Activated naive CD8-positive, alpha-beta T cell treated with anti-CD3 and anti-CD28 coated beads for 36 hours (primary cell): Measurements from ENCODE around the gene VIL1. TPM values are rescaled to one million over a fixed set of nuclear protein-coding genes. Genes with fewer than 3 reads are reported as not detected.

Experiments used
- DNase-seq: peaks from one replicate; pipeline ENCODE4 v3.0.0; 2021
- H3K27ac Mint-ChIP-seq: one replicate; pipeline ENCODE4 v1.8.0; 2022; ENCODE audit warnings: mild to moderate bottlenecking, moderate library complexity, mixed read lengths
- H3K27me3 Mint-ChIP-seq: one replicate; pipeline ENCODE4 v1.8.0; 2022; ENCODE audit warnings: mild to moderate bottlenecking, mixed read lengths
- H3K36me3 Mint-ChIP-seq: one replicate; pipeline ENCODE4 v1.8.0; 2021; ENCODE audit warnings: mild to moderate bottlenecking, mixed read lengths
- H3K4me1 Mint-ChIP-seq: one replicate; pipeline ENCODE4 v1.8.0; 2021; ENCODE audit warnings: mixed read lengths
- H3K4me3 Mint-ChIP-seq: one replicate; pipeline ENCODE4 v1.8.0; 2022; ENCODE audit warnings: mild to moderate bottlenecking, moderate library complexity, mixed read lengths
- H3K9me3 Mint-ChIP-seq: one replicate; pipeline ENCODE4 v1.8.0; 2022; ENCODE audit warnings: mixed read lengths
- total RNA-seq, 2 experiments: library from RNA; stranded (reverse); gene quantifications; one replicate each; pipeline ENCODE4 v1.2.3, GENCODE V29; 2021

VIL1 gene
- total RNA-seq, 2 experiments from 2014 or later, result not detected

GRCh38 chr2:218471982-218472381 lies 53.1 kb downstream of the VIL1 start:
- no peaks in the 10 kb centered on the region for H3K27me3 Mint-ChIP-seq
- peaks cover 33% of the 10 kb centered on the region for H3K36me3 Mint-ChIP-seq
- no peak overlapping the region for H3K4me3 Mint-ChIP-seq
- H3K9me3 Mint-ChIP-seq, result no peaks in the 10 kb centered on the region
- DNase-seq, result no peak
- peaks cover 7% of the 10 kb centered on the region for H3K4me1 Mint-ChIP-seq
- peak overlapping the region; percentile 43 for H3K27ac Mint-ChIP-seq

GRCh38 chr2:218472988-218473387 lies 54.1 kb downstream of the VIL1 start:
- H3K36me3 Mint-ChIP-seq, result peaks cover 33% of the 10 kb centered on the region
- H3K4me1 Mint-ChIP-seq, result peaks cover 7% of the 10 kb centered on the region
- DNase-seq, result no peak
- H3K9me3 Mint-ChIP-seq, result no peaks in the 10 kb centered on the region
- H3K27ac Mint-ChIP-seq, result no peak overlapping the region
- H3K4me3 Mint-ChIP-seq, result no peak overlapping the region
- no peaks in the 10 kb centered on the region for H3K27me3 Mint-ChIP-seq

GRCh38 chr2:218474527-218474926 lies 55.6 kb downstream of the VIL1 start:
- H3K36me3 Mint-ChIP-seq, result peaks cover 38% of the 10 kb centered on the region
- no peaks in the 10 kb centered on the region for H3K27me3 Mint-ChIP-seq
- DNase-seq, result no peak
- no peak overlapping the region for H3K27ac Mint-ChIP-seq
- no peaks in the 10 kb centered on the region for H3K9me3 Mint-ChIP-seq
- peaks cover 7% of the 10 kb centered on the region for H3K4me1 Mint-ChIP-seq
- no peak overlapping the region for H3K4me3 Mint-ChIP-seq

GRCh38 chr2:218476676-218477075 lies 57.8 kb downstream of the VIL1 start:
- no peak for DNase-seq
- Mint-ChIP-seq H3K27ac (no peak overlapping the region), H3K9me3 (no peaks in the 10 kb centered on the region), H3K4me1 (no peaks in the 10 kb centered on the region), H3K36me3 (peaks cover 29% of the 10 kb centered on the region), H3K27me3 (no peaks in the 10 kb centered on the region), H3K4me3 (no peak overlapping the region)

DNA sequence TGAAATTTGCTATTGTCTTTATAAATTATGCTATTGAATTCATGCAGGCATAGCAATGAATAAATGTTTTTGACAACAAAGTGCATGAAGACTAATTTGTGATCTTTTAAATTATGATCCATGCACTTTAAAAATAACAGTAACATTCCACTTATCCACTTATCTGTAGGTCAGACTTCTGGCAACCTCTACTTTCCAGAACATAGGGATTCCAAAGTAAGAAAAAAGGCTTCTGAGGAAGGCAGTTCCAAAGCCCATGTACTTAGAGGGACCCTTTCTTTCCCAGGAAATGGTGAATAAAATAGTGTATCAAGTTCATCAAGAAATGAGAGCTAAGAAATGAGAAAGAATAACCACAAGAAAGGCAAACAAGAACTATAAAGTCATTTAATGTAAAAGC lies 58.3 kb downstream of the VIL1 start:
- Mint-ChIP-seq H3K4me1 (no peaks in the 10 kb centered on the region), H3K27me3 (no peaks in the 10 kb centered on the region), H3K9me3 (no peaks in the 10 kb centered on the region)

DNA sequence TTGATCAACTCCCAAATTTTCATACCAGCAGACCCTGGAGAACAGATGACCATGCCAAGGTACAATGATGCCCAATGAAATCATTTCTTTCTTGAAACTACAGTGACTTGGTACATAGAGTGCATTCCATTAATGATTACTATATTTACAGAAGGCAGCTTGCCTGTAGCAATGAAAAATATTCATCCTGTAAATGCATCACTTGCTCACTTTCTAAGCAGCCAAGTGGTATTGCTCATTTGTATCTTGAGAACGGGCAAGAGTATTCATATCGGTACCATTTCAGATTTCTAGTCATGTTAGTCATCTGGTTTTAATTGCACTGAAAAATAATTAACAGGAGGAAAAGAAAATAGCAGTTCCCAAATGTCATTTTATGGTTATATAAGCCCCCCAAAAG lies 59.6 kb downstream of the VIL1 start:
- no peaks in the 10 kb centered on the region for H3K27me3 Mint-ChIP-seq
- H3K4me1 Mint-ChIP-seq, result peaks cover 10% of the 10 kb centered on the region
- no peak for DNase-seq
- H3K9me3 Mint-ChIP-seq, result no peaks in the 10 kb centered on the region
- H3K36me3 Mint-ChIP-seq, result peaks cover 30% of the 10 kb centered on the region
- H3K27ac Mint-ChIP-seq, result no peak overlapping the region
- H3K4me3 Mint-ChIP-seq, result no peak overlapping the region

More for the DNA sequence above, 58.3 kb downstream of the VIL1 start:
- H3K36me3 Mint-ChIP-seq, result peaks cover 27% of the 10 kb centered on the region
- H3K27ac Mint-ChIP-seq, result no peak overlapping the region
- no peak overlapping the region for H3K4me3 Mint-ChIP-seq
- DNase-seq, result no peak

GRCh38 chr2:218479595-218479994 lies 60.7 kb downstream of the VIL1 start:
- Mint-ChIP-seq H3K27ac (no peak overlapping the region), H3K36me3 (peaks cover 31% of the 10 kb centered on the region), H3K9me3 (no peaks in the 10 kb centered on the region), H3K27me3 (no peaks in the 10 kb centered on the region), H3K4me1 (peaks cover 15% of the 10 kb centered on the region), H3K4me3 (no peak overlapping the region)
- DNase-seq, result no peak

GRCh38 chr2:218482651-218483050 lies 63.7 kb downstream of the VIL1 start:
- H3K36me3 Mint-ChIP-seq, result peaks cover 32% of the 10 kb centered on the region
- no peak overlapping the region for H3K27ac Mint-ChIP-seq
- peaks cover 17% of the 10 kb centered on the region for H3K4me1 Mint-ChIP-seq
- no peaks in the 10 kb centered on the region for H3K27me3 Mint-ChIP-seq
- H3K9me3 Mint-ChIP-seq, result no peaks in the 10 kb centered on the region
- no peak for DNase-seq
- no peak overlapping the region for H3K4me3 Mint-ChIP-seq

- Mint-ChIP-seq H3K36me3 (peaks cover 41% of the 10 kb centered on the region), H3K9me3 (no peaks in the 10 kb centered on the region), H3K27me3 (no peaks in the 10 kb centered on the region), H3K4me1 (peaks cover 17% of the 10 kb centered on the region), H3K4me3 (no peak overlapping the region), H3K27ac (no peak overlapping the region)
- no peak for DNase-seq
Measured at GRCh38 chr2:218485986-218486667, 67.2 kb downstream of the VIL1 start.

DNA sequence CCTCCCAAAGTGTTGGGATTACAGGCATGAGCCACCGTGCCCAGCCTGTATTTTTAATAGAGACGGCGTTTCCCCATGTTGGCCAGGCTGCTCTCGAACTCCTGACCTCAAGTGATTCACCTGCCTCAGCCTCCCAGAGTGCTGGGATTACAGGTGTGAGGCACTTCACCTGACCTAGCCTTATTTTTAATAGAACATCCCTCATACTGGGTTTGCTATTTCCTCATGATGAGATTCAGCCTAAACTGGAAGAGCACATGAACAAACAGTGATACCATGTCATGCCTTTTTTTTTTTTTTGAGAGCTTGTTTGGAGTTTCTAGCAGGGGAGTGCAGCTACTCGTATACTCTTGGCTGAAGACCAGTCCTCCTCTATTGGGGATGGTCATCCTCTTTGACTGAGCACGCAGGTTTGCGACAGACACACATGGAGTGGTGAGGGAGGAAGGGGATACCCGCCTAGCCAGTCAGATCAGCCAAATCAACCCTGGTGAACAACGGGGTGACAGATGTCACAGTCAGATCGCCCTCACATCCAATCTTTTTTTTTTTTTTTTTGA lies 81.7 kb downstream of the VIL1 start:
- DNase-seq, result no peak
- Mint-ChIP-seq H3K27me3 (no peaks in the 10 kb centered on the region), H3K4me1 (no peaks in the 10 kb centered on the region), H3K9me3 (no peaks in the 10 kb centered on the region), H3K27ac (no peak overlapping the region), H3K36me3 (peaks cover 24% of the 10 kb centered on the region), H3K4me3 (no peak overlapping the region)

GRCh38 chr2:218501665-218502064 lies 82.7 kb downstream of the VIL1 start:
- no peaks in the 10 kb centered on the region for H3K9me3 Mint-ChIP-seq
- H3K36me3 Mint-ChIP-seq, result peaks cover 29% of the 10 kb centered on the region
- no peaks in the 10 kb centered on the region for H3K27me3 Mint-ChIP-seq
- no peak overlapping the region for H3K4me3 Mint-ChIP-seq
- H3K4me1 Mint-ChIP-seq, result no peaks in the 10 kb centered on the region
- DNase-seq, result no peak
- H3K27ac Mint-ChIP-seq, result no peak overlapping the region

Other genes with a start within 250 kb of the VIL1 start
- 100 to 1,000 TPM; 562 to 566 TPM for gene ARPC2, start 201.9 kb upstream of the VIL1 start, total RNA-seq
- under 1 TPM; 0.24 to 0.58 TPM for gene GPBAR1, start 158.1 kb upstream of the VIL1 start, total RNA-seq
- 10 to 100 TPM; 94.6 to 97.7 TPM for gene AAMP, start 149.0 kb upstream of the VIL1 start, total RNA-seq
- 10 to 100 TPM; 23.6 to 25.1 TPM for gene PNKD, start 148.6 kb upstream of the VIL1 start, total RNA-seq
- 10 to 100 TPM; 47.5 to 52.2 TPM for gene TMBIM1, start 126.6 kb upstream of the VIL1 start, total RNA-seq
- gene CATIP, start 62.3 kb upstream of the VIL1 start, total RNA-seq, result not detected
- gene SLC11A1, start 36.9 kb upstream of the VIL1 start, total RNA-seq, result under 1 TPM; 0.08 TPM
- gene CTDSP1, start 19.3 kb upstream of the VIL1 start, total RNA-seq, result 10 to 100 TPM; 67.8 to 73.5 TPM
- gene USP37, start 149.2 kb downstream of the VIL1 start, total RNA-seq, result 10 to 100 TPM; 29.7 to 31.2 TPM
- 100 to 1,000 TPM; 129 to 131 TPM for gene CNOT9, start 149.7 kb downstream of the VIL1 start, total RNA-seq
- gene PLCD4, start 188.8 kb downstream of the VIL1 start, total RNA-seq, result under 1 TPM in 1 of 2 experiments, not detected in 1; 0.22 TPM
- gene ZNF142, start 240.5 kb downstream of the VIL1 start, total RNA-seq, result 10 to 100 TPM; 55.2 to 55.4 TPM
- 10 to 100 TPM; 90.3 to 96.4 TPM for gene BCS1L, start 240.6 kb downstream of the VIL1 start, total RNA-seq